Measurements from ENCODE around the gene CFAP45.

GRCh38 chr1:159870704-159871103 lies 29.3 kb downstream of the CFAP45 start:
- no peak for TF ChIP-seq CTCF (IDR thresholded peaks at IDR 0.05)
- TF ChIP-seq POLR2A (IDR thresholded peaks at IDR 0.05; ENCODE audit: low read depth), result no peak
- TF ChIP-seq POLR2AphosphoS5 (IDR thresholded peaks at IDR 0.05), result no peak
- no peak for TF ChIP-seq EP300 (IDR thresholded peaks at IDR 0.05)
